ENCODE results near the gene EIF4EBP2.

EIF4EBP2 gene

DNA sequence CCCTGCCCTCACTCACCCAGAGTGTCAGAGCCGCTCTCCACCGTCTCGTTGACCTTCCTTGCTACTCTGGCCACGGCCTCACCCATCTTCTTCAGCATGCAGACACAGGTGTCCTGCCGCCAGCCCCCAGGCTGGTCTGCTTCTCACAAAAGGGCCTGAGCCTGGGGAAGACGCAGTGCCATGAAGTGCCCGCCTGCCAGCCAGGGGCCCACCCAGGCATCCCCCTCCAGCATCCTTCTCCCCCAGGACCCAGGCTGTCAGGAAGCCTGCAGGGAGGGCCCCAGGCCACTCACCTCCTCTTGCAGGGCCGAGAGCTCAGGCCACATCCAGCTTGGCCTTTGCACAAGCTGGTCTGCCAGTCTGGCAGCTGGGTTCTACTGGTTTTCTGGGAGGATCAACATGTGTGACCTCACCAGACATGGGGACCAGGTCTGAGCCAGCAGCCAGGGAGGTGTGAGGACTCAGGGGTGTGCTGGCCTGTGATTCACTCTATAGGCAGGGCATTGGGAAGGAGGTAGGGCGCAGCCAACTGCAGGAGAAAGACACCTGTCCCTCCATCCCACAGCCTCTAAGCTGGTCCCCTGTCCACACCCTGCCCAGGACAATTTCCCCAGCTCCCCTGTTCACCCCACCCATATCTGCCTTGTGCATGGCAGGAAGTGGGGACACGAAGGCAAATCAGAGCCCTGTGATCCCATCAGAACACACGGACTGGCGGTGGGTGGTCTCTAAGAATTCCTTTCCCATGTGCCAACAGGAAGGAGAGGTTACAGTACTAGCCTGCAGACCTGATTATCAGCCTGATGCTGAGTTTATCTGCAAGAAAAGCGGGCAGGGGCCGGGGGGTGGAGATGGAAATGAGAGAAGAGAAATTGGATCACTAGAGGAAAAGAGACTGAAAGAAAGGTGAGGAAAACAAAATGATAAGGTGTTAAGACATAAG is 27.2 kb upstream of the EIF4EBP2 start:
- Histone ChIP-seq H3K27ac (peak overlapping the region in 1 of 21 experiments; percentile 7), H3K4me3 (no peak overlapping the region)

DNA sequence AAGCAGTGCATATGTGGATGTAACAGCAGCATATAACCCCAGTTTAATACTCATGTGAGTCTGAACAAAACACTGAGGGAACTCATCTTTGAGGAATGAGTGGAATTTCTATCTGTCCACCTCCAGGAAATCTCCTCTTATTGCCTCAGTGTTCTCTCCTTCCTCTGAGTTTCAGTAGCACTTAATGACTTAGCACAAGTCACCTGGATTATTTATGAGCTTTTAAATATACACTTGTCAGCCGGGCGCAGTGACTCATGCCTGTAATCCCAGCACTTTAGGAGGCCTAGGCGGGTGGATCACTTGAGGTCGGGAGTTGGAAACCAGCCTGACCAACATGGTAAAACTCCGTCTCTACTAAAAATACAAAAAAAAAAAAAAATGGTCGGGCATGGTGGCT is 25.8 kb upstream of the EIF4EBP2 start:
- Histone ChIP-seq H3K4me3 (no peak overlapping the region), H3K27ac (no peak overlapping the region)

- H3K4me3 ChIP-seq: no peak overlapping the region
- H3K27ac ChIP-seq: no peak overlapping the region
These were observed 24.3 kb upstream of the EIF4EBP2 start for GRCh38 chr10:70379581-70380176.

GRCh38 chr10:70380350-70381135 is 23.4 kb upstream of the EIF4EBP2 start:
- Histone ChIP-seq H3K27ac (no peak overlapping the region), H3K4me3 (no peak overlapping the region)

- H3K27ac ChIP-seq: peak overlapping the region in 11 of 21 experiments; percentile 0 to 77 (median 45)
- H3K4me3 ChIP-seq: peak overlapping the region; percentile 64 to 77 (median 69)
These were observed 22.2 kb upstream of the EIF4EBP2 start for GRCh38 chr10:70381471-70382421.

DNA sequence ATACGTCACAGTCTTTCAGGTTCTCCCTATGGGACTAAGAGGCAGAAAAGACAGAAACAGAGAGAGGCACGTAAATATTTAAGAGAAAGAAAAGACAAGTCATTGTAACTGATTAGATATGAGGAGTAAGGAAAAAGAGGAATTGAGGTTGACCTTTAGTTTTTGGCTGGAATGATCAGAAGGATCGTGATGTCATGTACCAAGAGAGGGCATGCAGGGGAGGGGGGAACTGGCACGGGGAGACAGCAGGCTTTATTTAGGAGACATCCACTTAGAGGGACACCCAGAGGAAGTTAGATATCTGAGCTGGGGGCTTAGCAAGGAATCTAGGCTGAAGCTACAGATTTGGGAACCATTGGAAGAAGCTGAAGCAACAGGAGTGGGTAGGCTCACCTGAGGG is 12.3 kb upstream of the EIF4EBP2 start:
- H3K4me3 ChIP-seq: no peak overlapping the region
- no peak overlapping the region for H3K27ac ChIP-seq

- Histone ChIP-seq H3K4me3 (no peak overlapping the region), H3K27ac (no peak overlapping the region)
These were observed 7.8 kb upstream of the EIF4EBP2 start for GRCh38 chr10:70396140-70396539.

GRCh38 chr10:70399177-70399576 is 4.8 kb upstream of the EIF4EBP2 start:
- Histone ChIP-seq H3K4me3 (no peak overlapping the region), H3K27ac (no peak overlapping the region)

- peak overlapping the region; percentile 86 to 100 (median 94) for H3K4me3 ChIP-seq
- peak overlapping the region in 17 of 21 experiments; percentile 20 to 99 (median 95) for H3K27ac ChIP-seq
These were observed 386 bp upstream of the EIF4EBP2 start for GRCh38 chr10:70403483-70404035.

DNA sequence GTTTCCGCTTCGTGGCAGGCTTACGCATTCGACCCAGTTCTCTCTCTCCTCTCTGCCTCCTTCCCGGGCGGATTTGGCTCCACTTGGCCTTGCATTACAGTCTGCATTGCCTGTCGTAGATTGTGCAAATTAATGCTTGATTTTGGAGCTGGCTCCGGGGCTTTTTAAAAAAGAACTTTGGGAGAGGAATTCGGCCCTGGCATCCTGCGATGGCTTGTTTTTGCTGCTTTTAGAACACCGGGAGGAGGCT is 767 bp downstream of the EIF4EBP2 start:
- H3K27ac ChIP-seq: peak overlapping the region; percentile 89 to 99 (median 96)

GRCh38 chr10:70405037-70405824 is 1.3 kb downstream of the EIF4EBP2 start:
- Histone ChIP-seq H3K27ac (peak overlapping the region; percentile 89 to 99 (median 96)), H3K4me3 (peak overlapping the region; percentile 86 to 100 (median 94))

More for the DNA sequence above, 767 bp downstream of the EIF4EBP2 start:
- H3K4me3 ChIP-seq: peak overlapping the region; percentile 86 to 100 (median 94)

- H3K27ac ChIP-seq: no peak overlapping the region
- H3K4me3 ChIP-seq: no peak overlapping the region
These were observed 5.8 kb downstream of the EIF4EBP2 start for GRCh38 chr10:70409772-70410171.

GRCh38 chr10:70410608-70411007 is 6.7 kb downstream of the EIF4EBP2 start:
- no peak overlapping the region for H3K4me3 ChIP-seq
- H3K27ac ChIP-seq: no peak overlapping the region

- no peak overlapping the region for H3K27ac ChIP-seq
These were observed 8.4 kb downstream of the EIF4EBP2 start for GRCh38 chr10:70412356-70412755.

GRCh38 chr10:70417568-70417967 is 13.6 kb downstream of the EIF4EBP2 start:
- Histone ChIP-seq H3K27ac (no peak overlapping the region), H3K4me3 (no peak overlapping the region)

More at GRCh38 chr10:70412356-70412755, 8.4 kb downstream of the EIF4EBP2 start:
- H3K4me3 ChIP-seq: no peak overlapping the region

DNA sequence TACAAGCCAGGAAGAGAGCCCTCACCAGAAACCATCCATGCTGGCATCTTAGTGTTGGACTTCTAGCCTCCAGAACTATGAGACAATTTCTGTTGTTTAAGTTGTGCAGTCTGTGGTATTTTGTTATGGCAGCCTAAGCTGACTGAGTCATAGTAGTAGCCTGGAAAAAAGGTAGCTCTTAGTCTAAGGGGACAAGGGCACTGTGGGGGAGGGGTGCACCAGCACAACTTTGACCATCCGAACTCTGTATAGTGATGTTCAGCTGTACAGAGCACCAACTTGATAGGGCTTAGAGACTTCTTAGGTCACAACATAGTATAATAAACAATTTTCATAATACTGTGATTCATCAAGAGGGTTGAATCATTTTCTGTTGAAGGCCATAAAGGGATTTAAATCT is 14.3 kb downstream of the EIF4EBP2 start:
- no peak overlapping the region for H3K27ac ChIP-seq
- no peak overlapping the region for H3K4me3 ChIP-seq

- no peak overlapping the region for H3K27ac ChIP-seq
- no peak overlapping the region for H3K4me3 ChIP-seq
These were observed 14.8 kb downstream of the EIF4EBP2 start for GRCh38 chr10:70418713-70419112.

DNA sequence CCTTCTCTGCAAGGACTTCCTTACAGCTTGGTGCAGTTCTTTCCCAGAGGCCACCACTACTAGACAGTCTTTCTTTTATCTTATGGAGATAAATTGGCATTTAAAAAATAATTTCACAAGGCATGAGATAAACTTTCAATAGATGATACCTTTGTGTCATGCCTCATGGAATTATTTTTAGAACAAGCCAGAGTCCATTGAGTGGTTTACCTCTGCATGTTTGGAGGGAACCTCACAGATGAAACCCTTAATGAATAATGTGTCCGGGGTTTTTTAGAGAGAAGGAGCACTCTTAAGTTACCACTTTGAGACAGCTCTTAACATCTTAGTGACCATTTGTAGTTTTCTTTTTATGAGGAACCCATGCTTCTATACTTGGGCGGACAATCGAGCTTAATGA is 20.4 kb downstream of the EIF4EBP2 start:
- no peak overlapping the region for H3K4me3 ChIP-seq
- H3K27ac ChIP-seq: no peak overlapping the region
